NCI-H526 treated with DMSO at 0.1 percent for 48 hours (cell line): ENCODE data around the gene ENHO.
"Not testable (repeated sequence)": the region's sequence is repeated elsewhere in the genome, so short reads cannot be mapped to it uniquely, and the experiment has no call there.

Experiments
- DNase-seq: peaks from one replicate; lab custom pipeline; 2025; lab: John Stamatoyannopoulos, UW

Gene ENHO

GRCh38 chr9:34506623-34507022, 16.2 kb downstream of the ENHO start:
- DNase-seq, result no peak

- no peak for DNase-seq
Observed at GRCh38 chr9:34505370-34506120, 17.2 kb downstream of the ENHO start.

- no peak for DNase-seq
Observed at GRCh38 chr9:34503406-34503805, 19.4 kb downstream of the ENHO start.

- DNase-seq, result no peak
Observed at GRCh38 chr9:34502891-34503290, 19.9 kb downstream of the ENHO start.

GRCh38 chr9:34502471-34502870, 20.3 kb downstream of the ENHO start:
- no peak for DNase-seq

- DNase-seq, result no peak
Observed at GRCh38 chr9:34501889-34502425, 20.8 kb downstream of the ENHO start.

GRCh38 chr9:34501372-34501771, 21.4 kb downstream of the ENHO start:
- DNase-seq, result no peak

- peak; percentile 46 for DNase-seq
Observed at GRCh38 chr9:34500623-34501267, 22.0 kb downstream of the ENHO start.

- DNase-seq, result no peak
Observed at GRCh38 chr9:34499076-34499475, 23.7 kb downstream of the ENHO start.

GRCh38 chr9:34498553-34498952, 24.2 kb downstream of the ENHO start:
- no peak for DNase-seq

GRCh38 chr9:34496149-34496712, 26.6 kb downstream of the ENHO start:
- no peak for DNase-seq

GRCh38 chr9:34493972-34494535, 28.7 kb downstream of the ENHO start:
- no peak for DNase-seq

- peak; percentile 10 for DNase-seq
Observed at GRCh38 chr9:34492051-34492450, 30.7 kb downstream of the ENHO start.

GRCh38 chr9:34491596-34491995, 31.2 kb downstream of the ENHO start:
- DNase-seq, result no peak

GRCh38 chr9:34490760-34491159, 32.0 kb downstream of the ENHO start:
- DNase-seq, result no peak

- no peak for DNase-seq
Observed at GRCh38 chr9:34490360-34490759, 32.4 kb downstream of the ENHO start.

GRCh38 chr9:34486572-34486971, 36.2 kb downstream of the ENHO start:
- DNase-seq, result no peak

- no peak for DNase-seq
Observed at GRCh38 chr9:34485822-34486221, 37.0 kb downstream of the ENHO start.

- peak; percentile 8 for DNase-seq
Observed at GRCh38 chr9:34484678-34485077, 38.1 kb downstream of the ENHO start.

GRCh38 chr9:34482746-34483145, 40.0 kb downstream of the ENHO start:
- DNase-seq, result not testable (repeated sequence)

GRCh38 chr9:34481620-34482019, 41.2 kb downstream of the ENHO start:
- DNase-seq, result not testable (repeated sequence)

GRCh38 chr9:34479431-34479866, 43.3 kb downstream of the ENHO start:
- peak; percentile 64 for DNase-seq

GRCh38 chr9:34477541-34477940, 45.2 kb downstream of the ENHO start:
- no peak for DNase-seq
